Measurements from ENCODE around the gene SUGCT.
"Not testable (repeated sequence)": the region's sequence is repeated elsewhere in the genome, so short reads cannot be mapped to it uniquely, and the experiment has no call there.

The SUGCT gene

DNA sequence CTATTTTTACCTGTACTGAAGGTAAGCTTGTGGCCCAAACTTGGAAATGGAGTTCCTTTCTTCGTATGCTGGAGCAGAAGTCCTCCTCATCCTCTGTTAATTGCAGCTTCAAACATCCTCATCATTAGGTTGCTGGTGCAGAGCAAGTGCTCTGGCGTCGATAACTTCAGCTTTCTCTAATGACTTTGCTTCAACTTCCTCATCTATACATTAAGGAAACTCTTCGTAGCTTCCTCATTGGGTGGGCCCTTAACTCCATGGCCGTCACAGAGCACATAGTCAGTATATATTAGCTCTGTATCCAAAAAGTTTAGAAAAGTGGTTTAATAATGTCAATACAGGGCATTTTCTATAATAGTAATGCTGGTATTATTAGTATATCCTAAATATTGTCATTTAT, 447.7 kb downstream of the SUGCT start:
- H3K36me3 ChIP-seq (ENCODE audit: control insufficient read depth, insufficient read depth, low read length), result no peaks in the 10 kb centered on the region
- H3K4me1 ChIP-seq (ENCODE audit: control insufficient read depth, insufficient read depth, low read length), result no peaks in the 10 kb centered on the region; the same call in 1 of the 2 replicates
- no peaks in the 10 kb centered on the region for H3K27me3 ChIP-seq (ENCODE audit: control insufficient read depth, insufficient read depth, low read length)
- no peak overlapping the region for H3K27ac ChIP-seq (ENCODE audit: low read length)
- no peak for DNase-seq (ENCODE audit: low read depth, low spot score)
- H3K9me3 ChIP-seq (ENCODE audit: control insufficient read depth, insufficient read depth, low read length), result no peaks in the 10 kb centered on the region
- no peak overlapping the region for H3K4me3 ChIP-seq (ENCODE audit: low read length)
- WGBS (ENCODE audit: insufficient coverage, insufficient read length), result no CpG with 5 or more reads among the region's 5 CpGs

DNA sequence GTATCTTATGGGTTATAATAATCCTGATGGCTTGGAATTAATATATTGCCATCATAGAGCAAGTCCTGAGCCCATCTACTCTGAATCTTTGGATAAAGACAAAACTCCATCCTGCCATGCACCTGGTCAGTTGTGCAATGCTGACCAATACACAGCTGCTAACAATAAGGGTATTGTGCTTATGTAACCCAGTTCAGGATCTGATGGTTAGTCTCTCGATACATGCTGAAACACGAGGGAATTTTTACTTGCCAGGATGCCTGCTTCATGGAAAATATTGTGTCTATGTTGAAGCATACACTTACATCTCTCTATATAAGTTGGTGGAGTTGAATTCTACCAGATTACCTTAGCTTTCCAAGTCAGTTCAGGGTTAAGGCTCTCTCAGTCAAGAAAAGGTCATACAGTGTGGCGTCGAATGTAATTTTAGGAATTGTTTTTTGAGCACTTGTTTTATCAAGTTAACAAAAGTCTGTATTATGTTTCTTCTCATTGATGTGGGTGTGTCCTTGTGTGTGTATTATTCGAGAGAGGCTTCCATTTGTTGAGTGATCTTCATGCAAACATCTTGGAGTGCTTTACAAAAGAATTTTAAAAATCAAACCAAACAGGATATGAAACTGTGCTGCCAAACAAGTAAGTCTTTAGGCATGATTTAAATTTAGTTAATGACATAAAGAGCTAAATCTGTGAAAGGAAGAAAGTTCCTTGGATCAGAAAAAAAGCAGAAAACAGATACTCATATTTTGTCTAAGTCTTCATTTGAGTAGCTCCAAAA, 449.1 kb downstream of the SUGCT start:
- no peaks in the 10 kb centered on the region for H3K36me3 ChIP-seq (ENCODE audit: control insufficient read depth, insufficient read depth, low read length)
- no peak for DNase-seq (ENCODE audit: low read depth, low spot score)
- no peaks in the 10 kb centered on the region; the same call in 1 of the 2 replicates for H3K4me1 ChIP-seq (ENCODE audit: control insufficient read depth, insufficient read depth, low read length)
- no peaks in the 10 kb centered on the region for H3K9me3 ChIP-seq (ENCODE audit: control insufficient read depth, insufficient read depth, low read length)
- no peak overlapping the region for H3K27ac ChIP-seq (ENCODE audit: low read length)
- H3K27me3 ChIP-seq (ENCODE audit: control insufficient read depth, insufficient read depth, low read length), result no peaks in the 10 kb centered on the region
- WGBS (ENCODE audit: insufficient coverage, insufficient read length), result no CpG with 5 or more reads among the region's 5 CpGs
- no peak overlapping the region for H3K4me3 ChIP-seq (ENCODE audit: low read length)

DNA sequence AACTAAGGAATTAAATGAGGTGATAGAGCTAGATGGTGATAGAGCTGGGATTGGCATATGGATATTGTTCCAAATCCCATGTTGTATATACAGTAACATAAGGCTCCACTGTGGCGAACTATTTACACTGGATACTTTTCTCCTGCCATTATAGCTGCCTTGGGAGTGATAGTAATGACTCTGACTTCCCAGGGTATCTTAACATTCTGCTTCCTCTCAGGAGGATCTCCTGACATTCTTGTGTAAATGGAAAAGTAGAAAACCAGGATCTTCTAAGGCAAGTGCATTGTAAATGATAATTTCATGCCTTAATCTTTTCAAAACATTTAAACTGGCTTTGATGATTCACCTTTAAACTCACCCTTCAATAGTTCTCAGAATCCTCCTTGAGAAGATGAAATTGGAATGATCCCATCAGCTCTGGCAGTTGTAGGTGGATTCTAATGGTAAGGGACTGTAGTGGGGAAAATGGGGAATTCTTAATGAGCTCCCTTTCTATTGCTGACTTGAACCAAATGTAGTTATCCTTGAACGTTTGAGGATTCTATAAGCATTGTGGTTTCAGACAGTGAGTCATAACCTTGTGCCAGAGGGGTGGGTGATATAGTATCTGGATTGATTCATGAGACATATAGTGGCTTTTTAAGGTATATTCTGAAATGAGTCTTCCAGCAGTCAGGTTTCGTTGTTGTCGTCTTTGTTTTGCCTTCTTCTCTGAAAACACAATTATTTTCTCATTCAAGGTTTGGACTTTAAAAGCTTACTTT, 450.0 kb downstream of the SUGCT start:
- Histone ChIP-seq H3K27ac (ENCODE audit: low read length) (no peak overlapping the region), H3K36me3 (ENCODE audit: control insufficient read depth, insufficient read depth, low read length) (no peaks in the 10 kb centered on the region), H3K4me1 (ENCODE audit: control insufficient read depth, insufficient read depth, low read length) (no peaks in the 10 kb centered on the region; the same call in 1 of the 2 replicates), H3K4me3 (ENCODE audit: low read length) (no peak overlapping the region), H3K9me3 (ENCODE audit: control insufficient read depth, insufficient read depth, low read length) (no peaks in the 10 kb centered on the region), H3K27me3 (ENCODE audit: control insufficient read depth, insufficient read depth, low read length) (no peaks in the 10 kb centered on the region)
- no peak for DNase-seq (ENCODE audit: low read depth, low spot score)
- WGBS (ENCODE audit: insufficient coverage, insufficient read length), result no CpG with 5 or more reads among the region's 4 CpGs

DNA sequence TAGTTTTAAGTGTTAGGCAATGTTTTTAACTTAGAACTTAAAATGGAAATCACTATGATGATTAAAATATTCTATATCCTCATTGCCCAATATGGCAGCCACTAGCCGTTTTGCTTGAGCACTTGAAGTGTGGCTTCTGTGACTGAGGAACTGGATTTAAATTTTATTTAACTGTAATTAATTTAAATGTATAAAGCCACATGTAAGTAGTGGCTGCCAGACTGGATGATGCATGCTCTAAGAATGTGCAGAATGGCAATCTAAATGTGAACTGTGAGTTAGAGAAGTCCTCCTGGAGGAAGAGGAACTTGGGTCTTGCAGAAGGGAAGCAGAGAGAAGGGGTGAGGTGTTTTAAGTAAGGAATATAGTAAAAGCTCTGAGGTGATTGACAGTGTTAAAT, 451.4 kb downstream of the SUGCT start:
- no peaks in the 10 kb centered on the region for H3K27me3 ChIP-seq (ENCODE audit: control insufficient read depth, insufficient read depth, low read length)
- no peak overlapping the region for H3K4me3 ChIP-seq (ENCODE audit: low read length)
- H3K4me1 ChIP-seq (ENCODE audit: control insufficient read depth, insufficient read depth, low read length), result no peaks in the 10 kb centered on the region; the same call in 1 of the 2 replicates
- DNase-seq (ENCODE audit: low read depth, low spot score), result no peak
- H3K9me3 ChIP-seq (ENCODE audit: control insufficient read depth, insufficient read depth, low read length), result no peaks in the 10 kb centered on the region
- H3K27ac ChIP-seq (ENCODE audit: low read length), result no peak overlapping the region
- no peaks in the 10 kb centered on the region for H3K36me3 ChIP-seq (ENCODE audit: control insufficient read depth, insufficient read depth, low read length)
- no CpG with 5 or more reads among the region's 1 CpG for WGBS (ENCODE audit: insufficient coverage, insufficient read length)

DNA sequence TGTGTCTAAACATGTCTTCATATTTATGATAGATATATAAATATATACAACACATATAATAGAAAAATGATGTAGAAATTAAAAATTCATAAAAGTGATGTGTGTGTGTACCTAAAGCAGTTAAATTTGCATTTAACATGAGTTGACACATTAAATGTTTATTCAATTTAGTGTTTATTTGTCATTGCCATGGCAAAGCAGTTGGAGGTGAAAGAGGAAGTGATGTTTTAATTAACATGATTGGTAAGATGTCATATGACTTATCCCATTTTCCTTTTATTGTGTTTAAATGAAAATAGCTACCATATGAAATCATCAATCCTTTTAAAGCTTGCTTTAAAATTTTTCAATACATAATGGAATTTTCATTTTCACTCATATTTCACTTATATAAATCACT, 452.6 kb downstream of the SUGCT start:
- Histone ChIP-seq H3K4me3 (ENCODE audit: low read length) (no peak overlapping the region), H3K4me1 (ENCODE audit: control insufficient read depth, insufficient read depth, low read length) (no peaks in the 10 kb centered on the region; the same call in 1 of the 2 replicates), H3K27me3 (ENCODE audit: control insufficient read depth, insufficient read depth, low read length) (no peaks in the 10 kb centered on the region), H3K9me3 (ENCODE audit: control insufficient read depth, insufficient read depth, low read length) (no peaks in the 10 kb centered on the region), H3K36me3 (ENCODE audit: control insufficient read depth, insufficient read depth, low read length) (no peaks in the 10 kb centered on the region), H3K27ac (ENCODE audit: low read length) (no peak overlapping the region)
- DNase-seq (ENCODE audit: low read depth, low spot score), result no peak

DNA sequence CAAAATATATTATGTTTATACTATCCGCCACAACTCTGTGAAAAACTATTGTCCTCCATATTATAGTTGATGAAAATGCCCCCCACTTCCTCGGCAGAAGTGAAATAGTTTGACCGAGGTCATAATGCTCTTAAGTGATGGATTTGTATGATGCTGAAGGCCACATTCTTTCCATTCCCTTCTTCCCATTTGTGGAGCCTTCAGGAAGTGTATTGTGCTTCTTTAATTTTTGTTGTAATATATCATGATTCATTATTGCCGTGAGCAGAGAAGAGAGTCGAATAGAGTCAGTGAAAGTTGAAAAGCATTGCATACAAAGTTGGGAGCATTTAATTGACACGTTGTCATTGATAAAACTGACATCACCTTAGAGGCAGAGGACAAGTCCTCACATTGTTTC, 460.3 kb downstream of the SUGCT start:
- no peaks in the 10 kb centered on the region for H3K4me1 ChIP-seq (ENCODE audit: control insufficient read depth, insufficient read depth, low read length)
- H3K27ac ChIP-seq (ENCODE audit: low read length), result no peak overlapping the region
- H3K27me3 ChIP-seq (ENCODE audit: control insufficient read depth, insufficient read depth, low read length), result no peaks in the 10 kb centered on the region
- no peak for DNase-seq (ENCODE audit: low read depth, low spot score)
- H3K36me3 ChIP-seq (ENCODE audit: control insufficient read depth, insufficient read depth, low read length), result no peaks in the 10 kb centered on the region
- no peaks in the 10 kb centered on the region for H3K9me3 ChIP-seq (ENCODE audit: control insufficient read depth, insufficient read depth, low read length)
- WGBS (ENCODE audit: insufficient coverage, insufficient read length), result no CpG with 5 or more reads among the region's 6 CpGs
- no peak overlapping the region for H3K4me3 ChIP-seq (ENCODE audit: low read length)

DNA sequence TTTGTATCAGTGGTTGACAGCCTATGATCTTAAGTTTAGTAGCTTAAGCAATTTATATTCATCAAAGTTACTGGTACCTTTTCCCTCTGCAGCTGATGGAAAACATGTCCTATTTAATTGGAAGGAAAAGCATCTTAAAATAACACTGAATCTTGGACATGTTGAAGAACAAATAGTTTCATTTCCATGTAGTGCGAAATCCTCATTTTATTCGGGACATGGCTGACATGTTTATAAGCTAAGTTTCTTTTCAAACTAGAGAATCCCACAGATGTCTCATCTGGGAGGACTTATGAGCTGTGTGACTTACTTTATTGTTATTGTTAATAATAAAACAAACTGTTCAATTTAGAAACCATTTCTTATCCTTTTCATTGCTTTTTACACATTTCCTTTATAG, 461.0 kb downstream of the SUGCT start:
- no CpG with 5 or more reads among the region's 2 CpGs for WGBS (ENCODE audit: insufficient coverage, insufficient read length)
- Histone ChIP-seq H3K4me3 (ENCODE audit: low read length) (no peak overlapping the region), H3K27me3 (ENCODE audit: control insufficient read depth, insufficient read depth, low read length) (no peaks in the 10 kb centered on the region), H3K4me1 (ENCODE audit: control insufficient read depth, insufficient read depth, low read length) (no peaks in the 10 kb centered on the region), H3K9me3 (ENCODE audit: control insufficient read depth, insufficient read depth, low read length) (no peaks in the 10 kb centered on the region), H3K27ac (ENCODE audit: low read length) (no peak overlapping the region), H3K36me3 (ENCODE audit: control insufficient read depth, insufficient read depth, low read length) (no peaks in the 10 kb centered on the region)
- no peak for DNase-seq (ENCODE audit: low read depth, low spot score)

DNA sequence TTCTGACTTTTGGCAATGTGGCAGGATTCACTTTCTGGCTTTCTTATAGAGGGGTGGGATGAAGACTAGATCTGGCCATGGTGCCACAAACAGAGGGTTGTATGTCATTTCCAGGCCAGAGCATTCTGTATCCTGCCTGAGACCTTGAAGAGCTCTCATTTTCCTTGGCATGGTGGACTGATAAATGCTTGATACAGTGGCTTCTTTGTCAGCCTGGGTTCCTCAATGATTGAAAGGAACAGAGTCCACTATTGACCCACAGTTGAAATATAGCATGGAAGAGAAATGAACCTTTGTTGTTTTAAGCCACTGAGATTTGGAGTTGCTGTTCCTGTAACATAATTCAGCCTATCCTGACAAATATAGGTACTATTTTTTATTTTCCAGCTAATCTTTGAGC, 462.7 kb downstream of the SUGCT start:
- Histone ChIP-seq H3K27me3 (ENCODE audit: control insufficient read depth, insufficient read depth, low read length) (no peaks in the 10 kb centered on the region), H3K9me3 (ENCODE audit: control insufficient read depth, insufficient read depth, low read length) (no peaks in the 10 kb centered on the region), H3K4me1 (ENCODE audit: control insufficient read depth, insufficient read depth, low read length) (no peaks in the 10 kb centered on the region), H3K27ac (ENCODE audit: low read length) (no peak overlapping the region), H3K4me3 (ENCODE audit: low read length) (no peak overlapping the region), H3K36me3 (ENCODE audit: control insufficient read depth, insufficient read depth, low read length) (no peaks in the 10 kb centered on the region)
- DNase-seq (ENCODE audit: low read depth, low spot score), result no peak

DNA sequence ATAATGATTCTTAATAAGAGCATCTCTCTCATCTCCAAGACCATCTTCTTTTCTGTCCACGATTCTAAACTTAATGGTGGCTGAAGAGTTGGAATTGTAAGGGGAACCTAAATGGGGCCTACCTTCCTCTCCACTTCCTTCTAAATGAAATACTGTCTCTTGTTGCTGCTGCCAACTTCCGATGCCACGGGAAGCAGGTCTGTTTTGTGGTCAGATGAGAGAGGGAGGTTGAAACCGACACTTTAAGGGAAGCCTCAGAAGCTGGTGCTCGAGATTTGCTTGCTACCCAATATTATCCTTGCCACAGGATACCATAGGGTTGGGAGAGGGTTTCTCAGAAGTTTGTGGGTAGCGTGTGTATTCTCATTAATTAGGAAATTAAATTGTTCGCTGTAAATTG, 464.1 kb downstream of the SUGCT start:
- Histone ChIP-seq H3K27ac (ENCODE audit: low read length) (no peak overlapping the region), H3K9me3 (ENCODE audit: control insufficient read depth, insufficient read depth, low read length) (no peaks in the 10 kb centered on the region), H3K4me3 (ENCODE audit: low read length) (no peak overlapping the region), H3K4me1 (ENCODE audit: control insufficient read depth, insufficient read depth, low read length) (no peaks in the 10 kb centered on the region), H3K27me3 (ENCODE audit: control insufficient read depth, insufficient read depth, low read length) (no peaks in the 10 kb centered on the region), H3K36me3 (ENCODE audit: control insufficient read depth, insufficient read depth, low read length) (no peaks in the 10 kb centered on the region)
- 100% methylated on average over 2 of the region's 7 CpGs for WGBS (ENCODE audit: insufficient coverage, insufficient read length)
- no peak for DNase-seq (ENCODE audit: low read depth, low spot score)

DNA sequence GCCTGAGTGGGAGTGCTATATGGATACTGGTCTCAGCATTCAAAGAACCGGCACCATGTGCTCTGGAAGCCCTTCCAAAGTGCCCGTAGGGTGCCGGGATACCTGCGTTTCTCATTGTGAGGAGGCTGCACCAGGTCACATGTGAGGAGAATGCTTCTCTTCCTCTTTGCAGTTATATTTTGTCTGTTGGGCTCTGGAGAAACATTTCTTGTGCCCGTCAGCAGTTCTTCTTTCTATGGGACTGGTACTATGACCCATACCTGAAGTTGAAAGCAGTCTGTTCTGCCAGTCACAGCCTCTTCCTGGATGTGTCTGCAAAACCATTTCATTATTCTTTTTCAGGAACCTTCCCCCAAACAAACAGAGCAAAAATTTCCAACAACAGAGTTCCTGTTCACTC, 465.0 kb downstream of the SUGCT start:
- no peaks in the 10 kb centered on the region for H3K4me1 ChIP-seq (ENCODE audit: control insufficient read depth, insufficient read depth, low read length)
- no CpG with 5 or more reads among the region's 5 CpGs for WGBS (ENCODE audit: insufficient coverage, insufficient read length)
- no peaks in the 10 kb centered on the region for H3K9me3 ChIP-seq (ENCODE audit: control insufficient read depth, insufficient read depth, low read length)
- H3K27ac ChIP-seq (ENCODE audit: low read length), result no peak overlapping the region
- no peak overlapping the region for H3K4me3 ChIP-seq (ENCODE audit: low read length)
- no peaks in the 10 kb centered on the region for H3K36me3 ChIP-seq (ENCODE audit: control insufficient read depth, insufficient read depth, low read length)
- no peaks in the 10 kb centered on the region for H3K27me3 ChIP-seq (ENCODE audit: control insufficient read depth, insufficient read depth, low read length)
- no peak for DNase-seq (ENCODE audit: low read depth, low spot score)

DNA sequence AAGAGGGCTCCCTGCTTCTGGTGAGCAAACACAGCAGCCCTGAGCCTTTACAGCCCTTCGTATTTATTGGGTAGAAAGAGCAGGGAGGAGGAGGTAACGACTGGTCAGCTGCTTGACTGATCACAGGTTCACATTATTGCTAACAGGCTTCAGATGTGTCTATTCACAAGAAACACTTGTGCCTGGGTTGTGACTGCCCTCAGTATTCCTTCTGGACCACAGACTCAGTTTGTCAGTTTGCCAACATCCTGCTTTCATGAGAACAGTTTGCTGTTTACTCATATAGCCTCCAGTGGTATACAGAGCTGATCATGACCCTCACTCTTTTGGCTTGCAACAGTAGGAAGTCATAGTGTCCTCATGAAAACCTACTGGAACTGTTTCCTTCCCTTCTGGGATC, 467.5 kb downstream of the SUGCT start:
- H3K27ac ChIP-seq (ENCODE audit: low read length); H3K4me1 ChIP-seq (ENCODE audit: control insufficient read depth, insufficient read depth, low read length); H3K9me3 ChIP-seq (ENCODE audit: control insufficient read depth, insufficient read depth, low read length); H3K36me3 ChIP-seq (ENCODE audit: control insufficient read depth, insufficient read depth, low read length); H3K27me3 ChIP-seq (ENCODE audit: control insufficient read depth, insufficient read depth, low read length); H3K4me3 ChIP-seq (ENCODE audit: low read length); DNase-seq (ENCODE audit: low read depth, low spot score): not testable (repeated sequence)
- no CpG with 5 or more reads among the region's 2 CpGs for WGBS (ENCODE audit: insufficient coverage, insufficient read length)
